HCT116 (cell line): Measurements from ENCODE around the gene TRIM9. TPM values are rescaled to one million over a fixed set of nuclear protein-coding genes. Genes with fewer than 3 reads are reported as not detected.

Source experiments
- ATAC-seq: fragments of 200-7000 bp; cut with Tn5 transposase; 2 replicates; pipeline ENCODE4 v1.9.1; 2020; ENCODE audit warnings: mild to moderate bottlenecking, moderate library complexity
- BruUV-seq: library from RNA; stranded (reverse); fragments of 400-500 nt; replicated peaks from 2 replicates; lab custom pipeline; 2021; lab: Mats Ljungman, UMichigan
- CTCF ChIA-PET: fragments of 300-600 bp; sonication (Branson Sonifier 250); formaldehyde crosslinking; loops from one replicate; lab custom pipeline; 2021; ENCODE audit warnings: antibody characterized with exemption; lab: Charles Lee
- POLR2A ChIA-PET: fragments of 300-600, 350-600 bp; sonication (Branson Sonifier 250); formaldehyde crosslinking; loops from one replicate; lab custom pipeline; 2021; ENCODE audit warnings: antibody characterized with exemption; lab: Charles Lee
- RAD21 ChIA-PET, 2 experiments: fragments of 300-600 bp; sonication (Branson Sonifier 250); formaldehyde crosslinking; loops; one replicate each; lab custom pipeline; 2023; ENCODE audit warnings: low total read pairs in 2 of 2; ENCODE audit not compliant: uncharacterized antibody in 2 of 2, unreplicated experiment in 2 of 2, low non-redundant PET in 1 of 2; lab: Charles Lee
- DNase-seq: peaks from one replicate; pipeline ENCODE4 v3.0.0-alpha.2; 2010; ENCODE audit warnings: low read depth, low spot score
- H2AFZ ChIP-seq: fragments of 200-600 bp; shearing (Covaris generic), sonication (generic); 2 replicates; pipeline ENCODE4 v1.6.1; 2017; ENCODE audit warnings: low read depth, mixed run types, mixed read lengths, antibody characterized with exemption, low read length; ENCODE audit not compliant: poor library complexity, severe bottlenecking
- H3K27ac ChIP-seq: 2 replicates; pipeline ENCODE4 v1.5.1; 2012; ENCODE audit warnings: low read depth, low read length
- H3K27me3 ChIP-seq: fragments of 200-600 bp; sonication (generic); 2 replicates; pipeline ENCODE4 v1.6.1; 2016; ENCODE audit warnings: mixed run types, low read length, mixed read lengths; ENCODE audit not compliant: insufficient read depth
- H3K36me3 ChIP-seq, 2 experiments: fragments of 200-500 bp in 1 of 2; fragments of 200-600 bp in 1 of 2; sonication (Bioruptor generic) in 1 of 2; sonication (generic) in 1 of 2; 2 replicates each; pipeline versions ENCODE4 v1.5.1 to v1.6.1; 2014 to 2016; ENCODE audit warnings: low read length in 2 of 2, inconsistent platforms in 1 of 2, mixed read lengths in 1 of 2, mixed run types in 1 of 2; ENCODE audit not compliant: insufficient read depth in 2 of 2, control insufficient read depth in 1 of 2
- H3K4me1 ChIP-seq, 2 experiments: fragments of 200-600 bp in 1 of 2; sonication (generic) in 1 of 2; 2 replicates each; pipeline versions ENCODE4 v1.5.1 to v1.6.1; 2012 to 2017; ENCODE audit warnings: low read length in 2 of 2, inconsistent platforms in 1 of 2, mild to moderate bottlenecking in 1 of 2, mixed read lengths in 1 of 2, mixed run types in 1 of 2, moderate library complexity in 1 of 2; ENCODE audit not compliant: insufficient read depth in 2 of 2, control insufficient read depth in 1 of 2
- H3K4me2 ChIP-seq: fragments of 200-600 bp; sonication (generic); 2 replicates; pipeline ENCODE4 v1.6.1; 2017; ENCODE audit warnings: mixed run types, low read length, mixed read lengths
- H3K4me3 ChIP-seq, 2 experiments: fragments of 200-600 bp in 1 of 2; sonication (generic) in 1 of 2; replicated peaks in 1 of 2; 2 replicates each; pipeline ENCODE4 v1.5.1; 2011 to 2016; ENCODE audit warnings: low read length in 2 of 2, control low read depth in 1 of 2, low read depth in 1 of 2, mild to moderate bottlenecking in 1 of 2, mixed read lengths in 1 of 2, mixed run types in 1 of 2
- H3K79me2 ChIP-seq: fragments of 200-600 bp; sonication (generic); 2 replicates; pipeline ENCODE4 v1.6.1; 2017; ENCODE audit warnings: mild to moderate bottlenecking, mixed run types, low read length, moderate library complexity, mixed read lengths; ENCODE audit not compliant: insufficient read depth
- H3K9ac ChIP-seq: fragments of 200-600 bp; sonication (generic); 2 replicates; pipeline ENCODE4 v1.6.1; 2016; ENCODE audit warnings: low read length, mixed read lengths
- H3K9me2 ChIP-seq: fragments of 200-600 bp; sonication (generic), shearing (Covaris generic); 2 replicates; pipeline ENCODE4 v1.6.1; 2017; ENCODE audit warnings: mixed run types, mild to moderate bottlenecking, moderate library complexity; ENCODE audit not compliant: insufficient read depth
- H3K9me3 ChIP-seq, 2 experiments: fragments of 200-500 bp in 1 of 2; fragments of 200-600 bp in 1 of 2; sonication (Bioruptor generic) in 1 of 2; sonication (generic) in 1 of 2; 2 replicates each; pipeline ENCODE4 v1.6.1; 2014 to 2017; ENCODE audit warnings: low read length in 2 of 2, mixed read lengths in 2 of 2, inconsistent platforms in 1 of 2, low read depth in 1 of 2, mild to moderate bottlenecking in 1 of 2, mixed run types in 1 of 2, moderate library complexity in 1 of 2; ENCODE audit not compliant: control insufficient read depth in 1 of 2, insufficient read depth in 1 of 2
- H4K20me1 ChIP-seq: fragments of 200-600 bp; sonication (generic), shearing (Covaris generic); 2 replicates; pipeline ENCODE4 v1.6.1; 2017; ENCODE audit warnings: mixed run types, mild to moderate bottlenecking, moderate library complexity; ENCODE audit not compliant: insufficient read depth
- ATF3 ChIP-seq: IDR thresholded peaks from 2 replicates; pipeline ENCODE4 v1.6.1; 2012
- EZH2 ChIP-seq: fragments of 200-600 bp; sonication (generic); IDR thresholded peaks from 2 replicates; pipeline ENCODE4 v1.6.1; 2017; ENCODE audit warnings: antibody characterized with exemption, mixed run types
- JUND ChIP-seq: IDR thresholded peaks from 2 replicates; pipeline ENCODE4 v1.6.1; 2012
- POLR2A ChIP-seq: IDR thresholded peaks from 2 replicates; pipeline ENCODE4 v1.7.0; 2011; ENCODE audit warnings: borderline replicate concordance; ENCODE audit not compliant: insufficient read depth, insufficient read length; ENCODE audit errors: extremely low read depth
- POLR2AphosphoS5 ChIP-seq: IDR thresholded peaks from 2 replicates; pipeline ENCODE4 v1.6.1; 2011; ENCODE audit warnings: mild to moderate bottlenecking, low read depth, low read length, moderate library complexity
- SRF ChIP-seq: IDR thresholded peaks from 2 replicates; pipeline ENCODE4 v1.6.1; 2012; ENCODE audit warnings: low read depth
- intact Hi-C: fragments of 100-400 bp; cut with micrococcal nuclease; formaldehyde crosslinking; loops from 2 replicates; pipeline ENCODE4 v1.10.0; 2022
- total RNA-seq: library from RNA; stranded (reverse); gene quantifications from one replicate; pipeline ENCODE4 v1.2.1, GENCODE V29; 2021; ENCODE audit not compliant: unreplicated experiment
- TF ChIP-seq, protein P1 (sequence below): IDR thresholded peaks from 2 replicates; pipeline ENCODE4 v1.6.1; 2012; ENCODE audit warnings: low read depth

Gene TRIM9
- total RNA-seq, 1 experiment from 2014 or later: 4.6 TPM

DNA sequence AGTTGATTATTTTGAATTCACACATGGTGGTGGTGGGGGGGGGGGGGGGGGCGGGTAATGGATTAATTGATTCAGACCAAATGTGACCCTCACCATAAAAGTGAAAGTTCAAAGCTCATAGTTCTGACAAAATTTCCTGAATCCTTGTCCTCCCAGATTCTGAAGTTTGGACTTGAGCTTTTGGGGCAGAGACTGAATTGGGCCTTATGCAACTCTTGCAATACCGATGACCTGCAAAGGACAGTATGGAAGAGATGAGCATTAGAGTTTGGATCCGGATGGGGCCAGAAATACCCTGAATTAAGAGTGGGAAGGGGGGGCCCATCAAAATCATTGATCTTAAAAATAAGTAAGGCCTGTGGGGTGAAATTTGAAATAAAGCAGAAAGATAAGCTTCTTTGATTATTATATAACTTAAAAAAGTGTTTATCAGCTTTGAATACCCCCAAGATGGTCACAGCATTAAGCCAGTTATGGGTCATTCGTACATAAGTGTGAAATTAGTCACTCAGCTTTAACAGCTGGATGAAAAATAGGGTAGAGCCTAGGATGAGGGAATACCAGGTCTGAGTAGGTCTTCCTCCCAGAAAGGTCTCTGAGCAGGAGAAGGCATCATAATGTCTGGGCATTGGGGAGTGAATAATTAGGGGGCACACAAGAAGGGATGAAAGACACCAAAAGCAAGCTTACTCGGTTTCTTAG is 148.5 kb downstream of the TRIM9 start:
- Histone ChIP-seq H3K9me3 (no peaks in the 10 kb centered on the region), H3K9ac (no peak overlapping the region), H2AFZ (no peak overlapping the region), H4K20me1 (no peaks in the 10 kb centered on the region; the same call in 1 of the 2 replicates), H3K27ac (no peak overlapping the region), H3K36me3 (peaks cover 3 to 8% of the 10 kb centered on the region in 2 experiments; a peak in 3 of 4 replicates), H3K4me1 (peaks cover 3 to 12% of the 10 kb centered on the region in 2 experiments; a peak in 3 of 4 replicates), H3K4me2 (no peak overlapping the region)
- no peak for ATAC-seq
- no TSS peak for BruUV-seq
- ChIA-PET RAD21 (no interaction called here), CTCF (no interaction called here), POLR2A (interaction anchor here (1.0 kb wide), 1 partner anchor 9 kb away, joined by 3 read pairs; no protein-coding TSS in a partner anchor)
- intact Hi-C loops: no loop called here
- TF ChIP-seq SRF: no peak
- TF ChIP-seq POLR2AphosphoS5: no peak
- no peak for TF ChIP-seq ATF3
- TF ChIP-seq JUND: no peak
- no peak for TF ChIP-seq EZH2
- TF ChIP-seq, protein P1, sequence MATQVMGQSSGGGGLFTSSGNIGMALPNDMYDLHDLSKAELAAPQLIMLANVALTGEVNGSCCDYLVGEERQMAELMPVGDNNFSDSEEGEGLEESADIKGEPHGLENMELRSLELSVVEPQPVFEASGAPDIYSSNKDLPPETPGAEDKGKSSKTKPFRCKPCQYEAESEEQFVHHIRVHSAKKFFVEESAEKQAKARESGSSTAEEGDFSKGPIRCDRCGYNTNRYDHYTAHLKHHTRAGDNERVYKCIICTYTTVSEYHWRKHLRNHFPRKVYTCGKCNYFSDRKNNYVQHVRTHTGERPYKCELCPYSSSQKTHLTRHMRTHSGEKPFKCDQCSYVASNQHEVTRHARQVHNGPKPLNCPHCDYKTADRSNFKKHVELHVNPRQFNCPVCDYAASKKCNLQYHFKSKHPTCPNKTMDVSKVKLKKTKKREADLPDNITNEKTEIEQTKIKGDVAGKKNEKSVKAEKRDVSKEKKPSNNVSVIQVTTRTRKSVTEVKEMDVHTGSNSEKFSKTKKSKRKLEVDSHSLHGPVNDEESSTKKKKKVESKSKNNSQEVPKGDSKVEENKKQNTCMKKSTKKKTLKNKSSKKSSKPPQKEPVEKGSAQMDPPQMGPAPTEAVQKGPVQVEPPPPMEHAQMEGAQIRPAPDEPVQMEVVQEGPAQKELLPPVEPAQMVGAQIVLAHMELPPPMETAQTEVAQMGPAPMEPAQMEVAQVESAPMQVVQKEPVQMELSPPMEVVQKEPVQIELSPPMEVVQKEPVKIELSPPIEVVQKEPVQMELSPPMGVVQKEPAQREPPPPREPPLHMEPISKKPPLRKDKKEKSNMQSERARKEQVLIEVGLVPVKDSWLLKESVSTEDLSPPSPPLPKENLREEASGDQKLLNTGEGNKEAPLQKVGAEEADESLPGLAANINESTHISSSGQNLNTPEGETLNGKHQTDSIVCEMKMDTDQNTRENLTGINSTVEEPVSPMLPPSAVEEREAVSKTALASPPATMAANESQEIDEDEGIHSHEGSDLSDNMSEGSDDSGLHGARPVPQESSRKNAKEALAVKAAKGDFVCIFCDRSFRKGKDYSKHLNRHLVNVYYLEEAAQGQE: no peak
- no peak for TF ChIP-seq POLR2A
- TF ChIP-seq, all 23 proteins: peak for 0
- no peak for DNase-seq
- Histone ChIP-seq H3K9me2 (no peaks in the 10 kb centered on the region), H3K4me3 (no peak overlapping the region), H3K79me2 (peaks cover 29% of the 10 kb centered on the region), H3K27me3 (no peaks in the 10 kb centered on the region)
